Activated CD4-positive, alpha-beta T cell treated with anti-CD3 and anti-CD28 coated beads, Interleukin-2, amount 10 ng/mL, durations not matched to agents 7 days and 5 days (primary cell): ENCODE data around the gene MINDY4. TPM values are rescaled to one million over a fixed set of nuclear protein-coding genes. Genes with fewer than 3 reads are reported as not detected.

Experiments used
- CTCF ChIA-PET: fragments of 350-600 bp; sonication (Branson Sonifier 250); formaldehyde crosslinking; loops from one replicate; lab custom pipeline; 2021; ENCODE audit warnings: antibody characterized with exemption; lab: Charles Lee
- POLR2A ChIA-PET: fragments of 350-600 bp; sonication (Branson Sonifier 250); formaldehyde crosslinking; loops from one replicate; lab custom pipeline; 2021; ENCODE audit warnings: antibody characterized with exemption; lab: Charles Lee
- DNase-seq: peaks from one replicate; pipeline ENCODE4 v3.0.0-alpha.2; 2020
- H3K27ac Mint-ChIP-seq: one replicate; pipeline ENCODE4 v1.8.0; 2021; ENCODE audit warnings: mild to moderate bottlenecking, moderate library complexity, mixed read lengths
- H3K27me3 Mint-ChIP-seq: one replicate; pipeline ENCODE4 v1.8.0; 2021; ENCODE audit warnings: mixed read lengths
- H3K36me3 Mint-ChIP-seq: one replicate; pipeline ENCODE4 v1.8.0; 2021; ENCODE audit warnings: low read depth, mixed read lengths
- H3K4me1 Mint-ChIP-seq: one replicate; pipeline ENCODE4 v1.8.0; 2021; ENCODE audit warnings: mixed read lengths
- H3K4me3 Mint-ChIP-seq: one replicate; pipeline ENCODE4 v1.8.0; 2021; ENCODE audit warnings: mild to moderate bottlenecking, moderate library complexity, mixed read lengths
- H3K9me3 Mint-ChIP-seq: one replicate; pipeline ENCODE4 v1.8.0; 2021; ENCODE audit warnings: mixed read lengths
- total RNA-seq, 2 experiments: library from RNA; stranded (reverse); gene quantifications; one replicate each; pipeline ENCODE4 v1.2.3, GENCODE V29; 2021

MINDY4 gene
- total RNA-seq, 2 experiments from 2014 or later = 1.3 to 1.8 TPM

GRCh38 chr7:30764030-30764975 is 6.9 kb upstream of the MINDY4 start:
- no peak overlapping the region for H3K4me3 Mint-ChIP-seq
- no peak overlapping the region for H3K27ac Mint-ChIP-seq
- DNase-seq = no peak
- ChIA-PET POLR2A (no interaction called here), CTCF (interaction anchor here (0.6 to 1.6 kb wide), 5 partner anchors 13 to 1806 kb away, joined by 3 to 5 read pairs (median 3); no protein-coding TSS in a partner anchor)
- H3K27me3 Mint-ChIP-seq = peaks cover 10% of the 10 kb centered on the region
- H3K36me3 Mint-ChIP-seq = no peaks in the 10 kb centered on the region
- no peaks in the 10 kb centered on the region for H3K4me1 Mint-ChIP-seq
- no peaks in the 10 kb centered on the region for H3K9me3 Mint-ChIP-seq

DNA sequence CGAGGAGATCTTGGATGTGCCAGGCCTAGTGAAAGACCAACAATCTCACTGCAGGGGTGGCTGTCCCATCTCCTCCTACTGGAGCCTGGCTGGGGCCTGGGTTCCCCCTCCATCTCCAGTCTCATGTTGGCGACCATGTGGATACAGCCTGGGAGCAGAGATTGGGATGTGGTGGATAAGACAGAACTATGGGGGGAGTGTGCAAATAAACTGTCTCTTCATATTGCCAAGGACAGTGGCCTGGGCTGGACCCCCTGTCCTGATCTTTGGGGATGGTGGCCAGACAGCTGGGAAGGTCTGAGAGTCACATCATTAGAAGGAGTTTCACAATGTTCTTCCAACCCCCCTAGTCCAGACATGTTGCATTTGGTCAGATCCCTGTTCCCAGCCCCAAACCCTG is 5.8 kb upstream of the MINDY4 start:
- POLR2A ChIA-PET = no interaction called here
- no peaks in the 10 kb centered on the region for H3K9me3 Mint-ChIP-seq
- peaks cover under 1% of the 10 kb centered on the region for H3K4me1 Mint-ChIP-seq

GRCh38 chr7:30770845-30771173 is 408 bp upstream of the MINDY4 start:
- peak overlapping the region; percentile 79 for H3K4me3 Mint-ChIP-seq
- no peak for DNase-seq
- ChIA-PET CTCF (no interaction called here), POLR2A (no interaction called here)
- peaks cover 9% of the 10 kb centered on the region for H3K4me1 Mint-ChIP-seq
- H3K27ac Mint-ChIP-seq = peak overlapping the region; percentile 61
- no peaks in the 10 kb centered on the region for H3K36me3 Mint-ChIP-seq
- H3K9me3 Mint-ChIP-seq = no peaks in the 10 kb centered on the region
- peaks cover 6% of the 10 kb centered on the region for H3K27me3 Mint-ChIP-seq

More for the DNA sequence above, 5.8 kb upstream of the MINDY4 start:
- H3K27ac Mint-ChIP-seq = no peak overlapping the region
- H3K36me3 Mint-ChIP-seq = no peaks in the 10 kb centered on the region
- DNase-seq = no peak
- peaks cover 9% of the 10 kb centered on the region for H3K27me3 Mint-ChIP-seq
- CTCF ChIA-PET = interaction anchor here (0.6 kb wide), 1 partner anchor 176 kb away, joined by 3 read pairs; no protein-coding TSS in a partner anchor
- no peak overlapping the region for H3K4me3 Mint-ChIP-seq

DNA sequence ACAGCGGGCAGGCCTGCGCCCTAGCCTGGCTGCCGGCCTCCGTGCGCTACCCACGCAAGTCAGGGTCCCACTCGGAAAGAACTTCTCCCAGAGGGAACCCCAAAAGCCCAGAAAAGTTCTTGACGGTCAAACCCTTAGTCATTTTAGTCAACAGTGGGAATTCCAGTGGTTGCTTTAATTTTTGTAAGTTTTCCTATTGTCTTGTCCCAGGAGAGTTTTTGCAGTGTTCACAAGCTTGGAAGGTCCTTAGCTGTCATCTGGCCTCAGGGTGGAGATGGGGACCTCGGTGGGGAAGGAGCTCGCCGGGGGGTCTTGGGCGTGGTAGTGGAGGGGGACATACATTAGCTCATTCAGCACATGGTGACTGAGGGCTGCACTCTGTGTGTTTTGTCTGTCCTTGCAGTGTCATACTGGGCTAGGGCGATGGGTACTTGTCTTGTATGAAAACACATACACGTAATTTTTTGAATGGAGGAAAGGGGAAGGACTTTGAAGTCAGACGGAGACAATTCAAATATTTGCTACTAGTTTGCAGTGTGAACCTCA is 736 bp downstream of the MINDY4 start:
- Mint-ChIP-seq H3K27ac (peak overlapping the region; percentile 85), H3K27me3 (peaks cover 6% of the 10 kb centered on the region), H3K9me3 (no peaks in the 10 kb centered on the region), H3K4me3 (peak overlapping the region; percentile 79), H3K4me1 (peaks cover 9% of the 10 kb centered on the region), H3K36me3 (no peaks in the 10 kb centered on the region)
- ChIA-PET CTCF (no interaction called here), POLR2A (no interaction called here)
- no peak for DNase-seq

DNA sequence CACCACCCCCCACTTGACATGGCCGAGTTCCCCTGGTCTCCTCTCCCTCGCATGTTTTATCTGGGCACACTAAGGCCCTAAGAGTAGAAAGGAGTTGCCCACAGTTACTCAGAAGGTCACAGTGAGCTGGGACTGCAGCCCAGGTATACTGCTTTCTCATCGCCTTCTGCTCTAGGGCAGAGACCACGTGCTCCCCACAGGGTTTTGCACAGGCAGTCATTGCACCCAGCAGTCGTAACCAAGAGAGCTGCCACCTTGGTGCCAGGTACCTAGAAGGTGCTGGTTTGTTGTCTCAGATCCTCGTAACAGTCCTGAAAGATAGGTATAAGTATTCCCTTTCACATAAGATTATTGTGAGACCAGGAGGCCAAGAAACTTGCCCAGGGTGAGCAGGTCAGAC is 1.8 kb downstream of the MINDY4 start:
- Mint-ChIP-seq H3K9me3 (no peaks in the 10 kb centered on the region), H3K27me3 (peaks cover 1% of the 10 kb centered on the region), H3K4me1 (peaks cover 9% of the 10 kb centered on the region), H3K27ac (no peak overlapping the region), H3K36me3 (no peaks in the 10 kb centered on the region), H3K4me3 (no peak overlapping the region)
- POLR2A ChIA-PET = no interaction called here
- CTCF ChIA-PET = interaction anchor here (0.7 to 1.3 kb wide), 2 partner anchors 33 to 200 kb away, joined by 3 read pairs; no protein-coding TSS in a partner anchor
- no peak for DNase-seq

GRCh38 chr7:30775992-30776391 is 4.8 kb downstream of the MINDY4 start:
- Mint-ChIP-seq H3K4me3 (no peak overlapping the region), H3K4me1 (peaks cover 4% of the 10 kb centered on the region), H3K27me3 (no peaks in the 10 kb centered on the region), H3K9me3 (no peaks in the 10 kb centered on the region), H3K36me3 (no peaks in the 10 kb centered on the region), H3K27ac (no peak overlapping the region)
- ChIA-PET POLR2A (no interaction called here), CTCF (no interaction called here)
- DNase-seq = no peak

DNA sequence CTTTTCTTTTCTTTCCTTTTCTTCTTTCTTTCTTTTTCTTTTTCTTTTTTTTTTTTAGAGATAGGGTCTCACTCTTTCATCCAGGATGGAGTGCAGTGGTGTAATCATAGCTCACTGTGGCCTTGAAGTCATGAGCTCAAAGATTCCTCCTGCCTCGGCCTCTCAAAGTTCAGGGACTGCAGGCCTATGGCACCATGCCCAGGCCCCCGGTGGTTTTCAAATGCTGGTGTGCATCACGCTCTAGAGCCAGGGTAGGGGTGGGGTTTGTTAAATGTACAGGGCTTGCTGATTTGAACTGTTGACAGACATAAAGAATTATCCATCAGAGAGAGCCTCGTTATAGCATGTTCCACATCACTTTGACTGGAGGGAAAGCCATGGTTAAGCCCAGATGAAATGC is 5.8 kb downstream of the MINDY4 start:
- H3K27me3 Mint-ChIP-seq = no peaks in the 10 kb centered on the region
- CTCF ChIA-PET = interaction anchor here (1.4 to 1.7 kb wide), 2 partner anchors 13 to 19 kb away, joined by 3 to 4 read pairs; no protein-coding TSS in a partner anchor
- H3K4me1 Mint-ChIP-seq = peaks cover 3% of the 10 kb centered on the region
- H3K4me3 Mint-ChIP-seq = no peak overlapping the region
- H3K27ac Mint-ChIP-seq = no peak overlapping the region
- H3K9me3 Mint-ChIP-seq = no peaks in the 10 kb centered on the region
- H3K36me3 Mint-ChIP-seq = no peaks in the 10 kb centered on the region
- DNase-seq = no peak
- POLR2A ChIA-PET = no interaction called here

DNA sequence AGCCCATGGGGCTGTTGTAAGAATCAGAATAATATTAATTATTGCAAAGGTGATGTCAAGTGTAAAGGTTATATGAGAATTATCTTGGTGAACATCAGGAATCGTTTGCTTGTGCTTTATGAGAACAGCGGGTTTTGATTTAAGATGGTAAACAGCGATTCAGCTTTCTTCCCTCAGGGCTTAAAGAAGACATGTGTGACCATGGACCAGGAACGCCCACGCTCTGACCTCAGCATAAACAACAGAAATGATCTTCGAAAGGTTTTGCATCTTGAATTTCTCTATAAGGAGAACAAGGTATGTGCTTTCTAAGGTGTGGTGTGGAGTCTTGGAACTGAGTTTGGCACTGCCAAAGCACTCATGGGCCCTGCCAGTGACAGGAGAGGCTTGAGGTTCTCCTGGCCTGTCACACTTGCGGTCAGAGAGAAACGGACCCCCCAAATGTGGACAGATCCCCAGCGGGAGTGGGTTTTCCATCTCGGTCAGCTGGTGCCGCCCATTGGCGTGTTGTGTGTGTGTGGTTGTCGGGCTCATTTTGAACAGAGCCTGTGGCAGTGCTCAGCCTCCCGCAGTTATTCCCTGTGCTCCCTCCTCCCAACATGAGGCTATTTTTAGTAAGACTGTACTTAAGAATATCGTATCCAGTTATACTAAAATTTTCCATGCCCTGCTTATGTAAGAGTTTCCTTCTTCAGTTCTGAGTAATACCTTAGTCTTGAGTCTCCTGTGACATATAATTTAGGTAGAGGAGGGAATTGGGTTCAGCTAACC is 7.2 kb downstream of the MINDY4 start:
- CTCF ChIA-PET = interaction anchor here (1.0 to 1.7 kb wide), 3 partner anchors 9 to 18 kb away, joined by 3 to 4 read pairs (median 3); no protein-coding TSS in a partner anchor

DNA sequence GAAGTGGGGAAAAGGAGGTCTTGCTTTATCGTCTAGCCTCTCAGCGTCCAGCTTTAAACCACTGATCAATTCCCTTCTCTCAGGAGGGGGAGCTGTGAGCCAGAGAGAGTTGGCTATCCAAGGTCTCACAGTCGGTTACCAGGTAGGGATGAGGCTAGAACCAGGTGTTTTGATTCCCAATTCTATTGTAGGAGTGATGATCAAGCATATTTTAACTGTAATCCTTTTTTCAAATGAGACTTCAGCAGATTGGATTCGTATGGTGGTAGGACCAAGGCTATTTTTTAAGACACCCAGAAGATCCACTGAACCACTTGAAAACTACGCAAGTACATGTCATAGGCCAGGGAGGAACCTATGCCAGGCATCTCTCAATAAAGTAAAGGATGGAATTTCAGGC is 8.4 kb downstream of the MINDY4 start:
- H3K36me3 Mint-ChIP-seq = no peaks in the 10 kb centered on the region
- H3K27ac Mint-ChIP-seq = no peak overlapping the region
- no peaks in the 10 kb centered on the region for H3K9me3 Mint-ChIP-seq
- POLR2A ChIA-PET = no interaction called here
- H3K4me1 Mint-ChIP-seq = no peaks in the 10 kb centered on the region
- H3K4me3 Mint-ChIP-seq = no peak overlapping the region
- DNase-seq = no peak
- H3K27me3 Mint-ChIP-seq = no peaks in the 10 kb centered on the region
- CTCF ChIA-PET = no interaction called here

More for the DNA sequence above, 7.2 kb downstream of the MINDY4 start:
- DNase-seq = no peak
- Mint-ChIP-seq H3K27me3 (no peaks in the 10 kb centered on the region), H3K27ac (no peak overlapping the region), H3K9me3 (no peaks in the 10 kb centered on the region), H3K4me3 (no peak overlapping the region), H3K36me3 (no peaks in the 10 kb centered on the region), H3K4me1 (no peaks in the 10 kb centered on the region)
- POLR2A ChIA-PET = no interaction called here

DNA sequence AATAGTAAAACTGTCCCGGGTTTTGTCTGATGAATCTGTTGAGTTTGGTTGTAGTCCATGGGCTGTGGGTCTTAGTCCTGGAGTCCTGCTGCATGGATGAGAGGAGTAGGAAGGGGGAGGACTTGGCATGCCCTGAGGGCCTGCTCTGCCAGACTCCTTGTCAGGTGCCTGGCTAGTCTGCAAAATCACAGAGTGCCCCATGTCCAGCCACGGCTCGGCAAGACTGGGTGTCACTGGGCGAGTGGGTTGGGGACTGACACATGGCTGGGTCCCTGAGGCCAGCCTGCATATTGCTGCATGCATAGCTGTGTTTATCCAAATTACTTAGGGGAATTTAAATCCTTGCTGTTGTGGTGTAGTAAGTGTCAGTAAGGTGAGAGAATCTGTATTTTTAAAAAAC is 9.7 kb downstream of the MINDY4 start:
- POLR2A ChIA-PET = no interaction called here
- Mint-ChIP-seq H3K36me3 (no peaks in the 10 kb centered on the region), H3K4me1 (no peaks in the 10 kb centered on the region), H3K27me3 (no peaks in the 10 kb centered on the region), H3K9me3 (no peaks in the 10 kb centered on the region), H3K27ac (no peak overlapping the region), H3K4me3 (no peak overlapping the region)
- CTCF ChIA-PET = interaction anchor here (0.9 kb wide), 1 partner anchor 46 kb away, joined by 3 read pairs; no protein-coding TSS in a partner anchor
- no peak for DNase-seq

GRCh38 chr7:30782690-30783089 is 11.5 kb downstream of the MINDY4 start:
- CTCF ChIA-PET = interaction anchor here (0.6 kb wide), 1 partner anchor 111 kb away, joined by 3 read pairs; no protein-coding TSS in a partner anchor
- Mint-ChIP-seq H3K27me3 (no peaks in the 10 kb centered on the region), H3K4me3 (no peak overlapping the region), H3K9me3 (no peaks in the 10 kb centered on the region), H3K36me3 (no peaks in the 10 kb centered on the region), H3K27ac (no peak overlapping the region), H3K4me1 (no peaks in the 10 kb centered on the region)
- POLR2A ChIA-PET = no interaction called here
- no peak for DNase-seq

DNA sequence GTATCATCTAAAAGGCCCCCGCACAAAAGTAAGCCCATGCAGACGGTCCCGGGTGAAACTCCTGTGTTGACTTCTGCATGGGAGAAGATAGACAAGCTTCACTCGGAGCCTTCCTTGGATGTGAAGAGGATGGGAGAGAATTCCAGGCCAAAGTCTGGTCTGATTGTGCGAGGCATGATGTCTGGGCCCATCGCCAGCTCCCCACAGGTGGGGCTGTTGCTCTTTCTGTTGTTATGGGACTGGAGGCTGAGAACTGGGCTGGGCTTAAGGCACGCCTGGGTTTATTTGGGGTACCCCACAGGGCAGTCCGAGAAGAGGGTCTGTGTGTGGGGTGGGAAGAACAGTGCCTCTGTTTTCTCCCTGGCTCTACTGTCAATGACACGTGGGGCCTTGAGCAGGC is 14.6 kb downstream of the MINDY4 start:
- Mint-ChIP-seq H3K4me3 (no peak overlapping the region), H3K27me3 (no peaks in the 10 kb centered on the region), H3K36me3 (no peaks in the 10 kb centered on the region), H3K27ac (no peak overlapping the region), H3K9me3 (no peaks in the 10 kb centered on the region), H3K4me1 (no peaks in the 10 kb centered on the region)
- ChIA-PET CTCF (no interaction called here), POLR2A (no interaction called here)
- no peak for DNase-seq
